Measurements from ENCODE around the gene GAD2.

Gene GAD2

DNA sequence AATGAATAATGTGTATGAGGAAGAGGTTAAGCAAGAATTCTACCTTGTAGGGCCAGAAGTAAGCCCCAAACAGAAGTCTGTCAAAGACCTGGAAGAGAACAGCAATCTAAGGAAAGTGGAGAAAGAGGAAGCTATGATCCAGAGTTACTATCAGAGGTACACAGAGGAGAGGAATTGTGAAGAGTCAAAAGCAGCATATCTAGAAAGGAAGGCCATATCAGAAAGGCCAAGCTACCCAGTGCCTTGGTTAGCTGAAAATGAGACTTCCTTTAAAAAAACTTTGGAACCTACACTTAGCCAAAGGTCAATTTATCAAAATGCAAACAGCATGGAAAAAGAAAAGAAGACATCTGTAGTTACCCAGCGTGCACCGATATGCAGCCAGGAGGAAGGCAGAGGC is 42.7 kb upstream of the GAD2 start:
- H3K27ac ChIP-seq (ENCODE audit: low read depth, low read length): no peak overlapping the region
- no peaks in the 10 kb centered on the region for H3K9me3 ChIP-seq (ENCODE audit: control insufficient read depth, insufficient read depth, low read length)
- no peak overlapping the region for H3K4me3 ChIP-seq (ENCODE audit: low read length)
- no peaks in the 10 kb centered on the region for H4K20me1 ChIP-seq (ENCODE audit: control insufficient read depth, insufficient read depth, low read depth, low read length)
- H3K79me2 ChIP-seq (ENCODE audit: control insufficient read depth, low read length): no peaks in the 10 kb centered on the region
- no peaks in the 10 kb centered on the region for H3K36me3 ChIP-seq (ENCODE audit: control insufficient read depth, low read length)
- no peaks in the 10 kb centered on the region for H3K9me2 ChIP-seq (replicated peaks; ENCODE audit: control insufficient read depth, low read length)
- H3K4me1 ChIP-seq (ENCODE audit: control insufficient read depth, low read length): peaks cover 11% of the 10 kb centered on the region
- no peak for TF ChIP-seq EZH2phosphoT487 (IDR thresholded peaks at IDR 0.05; ENCODE audit: borderline replicate concordance, low read length)
- TF ChIP-seq, protein P1, sequence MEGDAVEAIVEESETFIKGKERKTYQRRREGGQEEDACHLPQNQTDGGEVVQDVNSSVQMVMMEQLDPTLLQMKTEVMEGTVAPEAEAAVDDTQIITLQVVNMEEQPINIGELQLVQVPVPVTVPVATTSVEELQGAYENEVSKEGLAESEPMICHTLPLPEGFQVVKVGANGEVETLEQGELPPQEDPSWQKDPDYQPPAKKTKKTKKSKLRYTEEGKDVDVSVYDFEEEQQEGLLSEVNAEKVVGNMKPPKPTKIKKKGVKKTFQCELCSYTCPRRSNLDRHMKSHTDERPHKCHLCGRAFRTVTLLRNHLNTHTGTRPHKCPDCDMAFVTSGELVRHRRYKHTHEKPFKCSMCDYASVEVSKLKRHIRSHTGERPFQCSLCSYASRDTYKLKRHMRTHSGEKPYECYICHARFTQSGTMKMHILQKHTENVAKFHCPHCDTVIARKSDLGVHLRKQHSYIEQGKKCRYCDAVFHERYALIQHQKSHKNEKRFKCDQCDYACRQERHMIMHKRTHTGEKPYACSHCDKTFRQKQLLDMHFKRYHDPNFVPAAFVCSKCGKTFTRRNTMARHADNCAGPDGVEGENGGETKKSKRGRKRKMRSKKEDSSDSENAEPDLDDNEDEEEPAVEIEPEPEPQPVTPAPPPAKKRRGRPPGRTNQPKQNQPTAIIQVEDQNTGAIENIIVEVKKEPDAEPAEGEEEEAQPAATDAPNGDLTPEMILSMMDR (IDR thresholded peaks at IDR 0.05; ENCODE audit: low read depth, low read length, poor library complexity, severe bottlenecking): no peak
- peak overlapping the region; percentile 19; the same call in 1 of the 2 replicates for H3K4me2 ChIP-seq (ENCODE audit: low read length)
- H3F3A ChIP-seq (ENCODE audit: control insufficient read depth, insufficient read depth): no peaks in the 10 kb centered on the region
- no peaks in the 10 kb centered on the region for H3K27me3 ChIP-seq (ENCODE audit: control insufficient read depth, low read length)

DNA sequence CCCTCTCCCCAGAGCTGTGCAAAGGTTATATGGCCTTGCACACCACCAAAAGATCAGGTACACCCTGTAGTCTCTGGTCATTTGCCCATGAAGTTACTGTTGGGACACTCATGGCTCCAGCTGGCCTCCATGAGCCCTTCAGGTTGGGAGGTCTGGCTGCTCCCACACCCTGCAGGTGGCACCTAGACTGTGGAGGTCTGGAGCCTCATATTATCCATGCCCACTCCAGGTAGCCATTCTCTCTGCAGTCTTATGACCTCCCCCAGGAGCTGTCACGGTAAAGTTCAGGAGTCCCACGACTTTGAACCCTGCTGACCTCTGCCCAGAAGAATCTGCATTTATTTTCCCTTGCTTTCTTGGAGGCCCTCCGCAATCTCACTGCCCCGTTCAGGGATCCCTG is 39.2 kb upstream of the GAD2 start:
- H3K27me3 ChIP-seq (ENCODE audit: control insufficient read depth, low read length): no peaks in the 10 kb centered on the region
- H4K20me1 ChIP-seq (ENCODE audit: control insufficient read depth, insufficient read depth, low read depth, low read length): no peaks in the 10 kb centered on the region
- H3K79me2 ChIP-seq (ENCODE audit: control insufficient read depth, low read length): no peaks in the 10 kb centered on the region
- no peaks in the 10 kb centered on the region for H3K36me3 ChIP-seq (ENCODE audit: control insufficient read depth, low read length)
- no peak for TF ChIP-seq EZH2phosphoT487 (IDR thresholded peaks at IDR 0.05; ENCODE audit: borderline replicate concordance, low read length)
- TF ChIP-seq, protein P1 (IDR thresholded peaks at IDR 0.05; ENCODE audit: low read depth, low read length, poor library complexity, severe bottlenecking): no peak
- no peak overlapping the region for H3K4me3 ChIP-seq (ENCODE audit: low read length)
- no peaks in the 10 kb centered on the region for H3K9me2 ChIP-seq (replicated peaks; ENCODE audit: control insufficient read depth, low read length)
- H3K4me2 ChIP-seq (ENCODE audit: low read length): no peak overlapping the region
- H3K9me3 ChIP-seq (ENCODE audit: control insufficient read depth, insufficient read depth, low read length): no peaks in the 10 kb centered on the region
- H3F3A ChIP-seq (ENCODE audit: control insufficient read depth, insufficient read depth): no peaks in the 10 kb centered on the region
- peaks cover 11% of the 10 kb centered on the region for H3K4me1 ChIP-seq (ENCODE audit: control insufficient read depth, low read length)
- H3K27ac ChIP-seq (ENCODE audit: low read depth, low read length): no peak overlapping the region

DNA sequence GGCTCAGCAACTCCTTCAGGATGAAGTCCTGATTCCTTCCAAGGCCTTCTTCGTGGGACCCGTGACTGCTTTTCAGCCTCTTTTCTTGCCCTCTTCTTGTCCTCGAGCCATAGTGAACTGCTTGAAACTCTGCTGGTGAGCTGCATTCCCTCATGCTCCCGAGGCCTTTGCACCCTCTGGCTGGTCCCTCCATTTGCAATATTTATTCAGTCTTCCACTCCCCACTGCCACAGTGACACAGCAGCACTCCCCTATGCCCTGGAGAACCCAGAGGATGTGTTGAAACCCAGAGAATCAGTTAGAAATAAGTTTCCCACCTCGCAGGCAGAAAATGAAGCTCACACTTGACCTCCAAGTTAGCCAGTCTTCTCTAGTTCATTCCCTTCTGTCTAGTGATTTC is 22.3 kb upstream of the GAD2 start:
- TF ChIP-seq, protein P1 (IDR thresholded peaks at IDR 0.05; ENCODE audit: low read depth, low read length, poor library complexity, severe bottlenecking): no peak
- TF ChIP-seq EZH2phosphoT487 (IDR thresholded peaks at IDR 0.05; ENCODE audit: borderline replicate concordance, low read length): no peak
- Histone ChIP-seq H3K27me3 (ENCODE audit: control insufficient read depth, low read length) (no peaks in the 10 kb centered on the region), H3K9me2 (replicated peaks; ENCODE audit: control insufficient read depth, low read length) (no peaks in the 10 kb centered on the region), H3K4me1 (ENCODE audit: control insufficient read depth, low read length) (0 out of 2 replicates have a peak, but pooled peaks cover 4% of the 10 kb centered on the region), H4K20me1 (ENCODE audit: control insufficient read depth, insufficient read depth, low read depth, low read length) (no peaks in the 10 kb centered on the region), H3K79me2 (ENCODE audit: control insufficient read depth, low read length) (no peaks in the 10 kb centered on the region), H3K9me3 (ENCODE audit: control insufficient read depth, insufficient read depth, low read length) (no peaks in the 10 kb centered on the region), H3K27ac (ENCODE audit: low read depth, low read length) (no peak overlapping the region), H3K4me2 (ENCODE audit: low read length) (no peak overlapping the region), H3F3A (ENCODE audit: control insufficient read depth, insufficient read depth) (no peaks in the 10 kb centered on the region), H3K36me3 (ENCODE audit: control insufficient read depth, low read length) (no peaks in the 10 kb centered on the region), H3K4me3 (ENCODE audit: low read length) (no peak overlapping the region)

Measured in DOHH2 (cell line).